GM12878 (cell line): ENCODE data around the gene MPRIP. TPM values are rescaled to one million over a fixed set of nuclear protein-coding genes. Genes with fewer than 3 reads are reported as not detected.

Source experiments
- CHD4 ChIP-seq: fragments of 200-600 bp; sonication (generic); IDR thresholded peaks from 2 replicates; pipeline ENCODE4 v1.6.1; 2016; ENCODE audit warnings: mild to moderate bottlenecking
- CREB1 ChIP-seq: IDR thresholded peaks from 2 replicates; pipeline ENCODE4 v1.6.1; 2012; ENCODE audit warnings: low read depth, mild to moderate bottlenecking, inconsistent platforms
- HDGF ChIP-seq: fragments of 450-650 bp; IDR thresholded peaks from 2 replicates; pipeline ENCODE4 v1.6.1; 2016; ENCODE audit warnings: antibody characterized with exemption
- MXI1 ChIP-seq: fragments of 150-350 bp; IDR thresholded peaks from 2 replicates; pipeline ENCODE4 v1.6.1; 2011; ENCODE audit warnings: low read depth, mild to moderate bottlenecking, inconsistent platforms, low read length, improper control_type of control experiment
- NFYB ChIP-seq: IDR thresholded peaks from 2 replicates; pipeline ENCODE4 v1.6.1; 2011; ENCODE audit warnings: low read depth, mild to moderate bottlenecking, low read length, improper control_type of control experiment, moderate library complexity; ENCODE audit not compliant: insufficient read depth
- RCOR1 ChIP-seq: conservative IDR thresholded peaks from 2 replicates; pipeline ENCODE4 v1.6.1; 2012; ENCODE audit warnings: low read depth, low read length, improper control_type of control experiment
- RUNX3 ChIP-seq: IDR thresholded peaks from 2 replicates; pipeline ENCODE4 v1.6.1; 2012; ENCODE audit warnings: low read length, inconsistent platforms
- polyA plus RNA-seq, 11 experiments: library from polyadenylated mRNA; depleted of rRNA in 4 of 11; unstranded in 6 of 11; stranded (reverse) in 5 of 11; fragments of >200 nt; fragmentation: Nextera tagmentation in 4 of 11; fragmentation: Illumina TruSeq in 1 of 11; extraction: Ambion mirVana in 4 of 11; extraction: Trizol in 1 of 11; gene quantifications; 1 replicate in 1 of 11; 2 replicates in 10 of 11; pipeline versions ENCODE4 v1.2.1 to v1.2.3, GENCODE V29; 2011 to 2016; ENCODE audit warnings: inconsistent platforms in 2 of 11, missing spikeins in 2 of 11, low read depth in 1 of 11
- total RNA-seq, 4 experiments: library from RNA; depleted of rRNA in 3 of 4; stranded (reverse); fragments of >200 nt in 3 of 4; fragmentation: Illumina TruSeq in 1 of 4; extraction: Trizol in 1 of 4; gene quantifications; 2 replicates each; pipeline versions ENCODE4 v1.2.1 to v1.2.3, GENCODE V29; 2013 to 2021
- TF ChIP-seq, protein P1 (sequence below): fragments of 450-650 bp; formaldehyde crosslinking; IDR thresholded peaks from 2 replicates; pipeline ENCODE4 v1.4.0; 2022; ENCODE audit warnings: mild to moderate bottlenecking, moderate library complexity
- TF ChIP-seq, protein P2 (sequence below): fragments of 150-350 bp; IDR thresholded peaks from 2 replicates; pipeline ENCODE4 v1.6.1; 2016; ENCODE audit warnings: low read depth, low read length

Gene MPRIP
- total and polyA plus RNA-seq, 10 of the 15 experiments (the other 5 are each of a cell fraction or from before 2014, with no cell fraction given): 16.5 to 168 (median 71.7) TPM

DNA sequence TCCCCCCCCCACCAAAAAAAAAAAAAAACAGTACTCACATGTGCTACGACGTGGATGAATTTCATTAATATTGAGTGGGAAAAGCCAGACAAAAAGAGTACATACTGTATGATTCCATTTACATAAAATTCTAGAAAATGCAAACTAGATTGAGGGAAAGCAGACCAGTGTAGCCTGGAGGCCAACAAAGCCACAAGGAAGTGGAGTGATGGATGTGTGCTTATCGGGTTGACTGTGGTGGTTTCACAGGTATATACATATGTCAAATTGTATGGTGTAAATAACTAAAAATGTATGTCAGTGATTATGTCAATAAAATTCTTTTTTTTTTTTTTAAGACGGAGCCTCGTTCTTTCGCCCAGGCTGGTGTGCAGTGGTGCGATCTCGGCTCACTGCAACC lies 165.7 kb downstream of the MPRIP start (continued):
- TF ChIP-seq, protein P1, sequence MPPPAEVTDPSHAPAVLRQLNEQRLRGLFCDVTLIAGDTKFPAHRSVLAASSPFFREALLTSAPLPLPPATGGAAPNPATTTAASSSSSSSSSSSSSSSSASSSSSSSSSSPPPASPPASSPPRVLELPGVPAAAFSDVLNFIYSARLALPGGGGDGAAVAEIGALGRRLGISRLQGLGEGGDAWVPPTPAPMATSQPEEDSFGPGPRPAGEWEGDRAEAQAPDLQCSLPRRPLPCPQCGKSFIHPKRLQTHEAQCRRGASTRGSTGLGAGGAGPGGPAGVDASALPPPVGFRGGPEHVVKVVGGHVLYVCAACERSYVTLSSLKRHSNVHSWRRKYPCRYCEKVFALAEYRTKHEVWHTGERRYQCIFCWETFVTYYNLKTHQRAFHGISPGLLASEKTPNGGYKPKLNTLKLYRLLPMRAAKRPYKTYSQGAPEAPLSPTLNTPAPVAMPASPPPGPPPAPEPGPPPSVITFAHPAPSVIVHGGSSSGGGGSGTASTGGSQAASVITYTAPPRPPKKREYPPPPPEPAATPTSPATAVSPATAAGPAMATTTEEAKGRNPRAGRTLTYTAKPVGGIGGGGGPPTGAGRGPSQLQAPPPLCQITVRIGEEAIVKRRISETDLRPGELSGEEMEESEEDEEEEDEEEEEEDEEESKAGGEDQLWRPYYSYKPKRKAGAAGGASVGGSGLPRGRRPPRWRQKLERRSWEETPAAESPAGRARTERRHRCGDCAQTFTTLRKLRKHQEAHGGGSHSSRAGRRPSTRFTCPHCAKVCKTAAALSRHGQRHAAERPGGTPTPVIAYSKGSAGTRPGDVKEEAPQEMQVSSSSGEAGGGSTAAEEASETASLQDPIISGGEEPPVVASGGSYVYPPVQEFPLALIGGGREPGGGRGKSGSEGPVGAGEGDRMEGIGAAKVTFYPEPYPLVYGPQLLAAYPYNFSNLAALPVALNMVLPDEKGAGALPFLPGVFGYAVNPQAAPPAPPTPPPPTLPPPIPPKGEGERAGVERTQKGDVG (CRISPR knock-in tag): no peak
- no peak for TF ChIP-seq RCOR1
- no peak for TF ChIP-seq CREB1
- TF ChIP-seq CHD4: no peak
- no peak for TF ChIP-seq RUNX3
- TF ChIP-seq NFYB: no peak
- TF ChIP-seq HDGF: no peak
- no peak for TF ChIP-seq MXI1
- TF ChIP-seq, protein P2, sequence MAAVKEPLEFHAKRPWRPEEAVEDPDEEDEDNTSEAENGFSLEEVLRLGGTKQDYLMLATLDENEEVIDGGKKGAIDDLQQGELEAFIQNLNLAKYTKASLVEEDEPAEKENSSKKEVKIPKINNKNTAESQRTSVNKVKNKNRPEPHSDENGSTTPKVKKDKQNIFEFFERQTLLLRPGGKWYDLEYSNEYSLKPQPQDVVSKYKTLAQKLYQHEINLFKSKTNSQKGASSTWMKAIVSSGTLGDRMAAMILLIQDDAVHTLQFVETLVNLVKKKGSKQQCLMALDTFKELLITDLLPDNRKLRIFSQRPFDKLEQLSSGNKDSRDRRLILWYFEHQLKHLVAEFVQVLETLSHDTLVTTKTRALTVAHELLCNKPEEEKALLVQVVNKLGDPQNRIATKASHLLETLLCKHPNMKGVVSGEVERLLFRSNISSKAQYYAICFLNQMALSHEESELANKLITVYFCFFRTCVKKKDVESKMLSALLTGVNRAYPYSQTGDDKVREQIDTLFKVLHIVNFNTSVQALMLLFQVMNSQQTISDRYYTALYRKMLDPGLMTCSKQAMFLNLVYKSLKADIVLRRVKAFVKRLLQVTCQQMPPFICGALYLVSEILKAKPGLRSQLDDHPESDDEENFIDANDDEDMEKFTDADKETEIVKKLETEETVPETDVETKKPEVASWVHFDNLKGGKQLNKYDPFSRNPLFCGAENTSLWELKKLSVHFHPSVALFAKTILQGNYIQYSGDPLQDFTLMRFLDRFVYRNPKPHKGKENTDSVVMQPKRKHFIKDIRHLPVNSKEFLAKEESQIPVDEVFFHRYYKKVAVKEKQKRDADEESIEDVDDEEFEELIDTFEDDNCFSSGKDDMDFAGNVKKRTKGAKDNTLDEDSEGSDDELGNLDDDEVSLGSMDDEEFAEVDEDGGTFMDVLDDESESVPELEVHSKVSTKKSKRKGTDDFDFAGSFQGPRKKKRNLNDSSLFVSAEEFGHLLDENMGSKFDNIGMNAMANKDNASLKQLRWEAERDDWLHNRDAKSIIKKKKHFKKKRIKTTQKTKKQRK: no peak
